Islet precursor cell (in vitro differentiated cells): ENCODE measurements around the gene COX6A2.

Experiments used
- DNase-seq: peaks from one replicate; pipeline ENCODE4 v3.0.0-alpha.2; 2018

Gene COX6A2

GRCh38 chr16:31428279-31428597 lies at the start of gene COX6A2:
COX6A2 (minus strand) TSS chr16:31428360; CDS start chr16:31428325, 35 bp downstream.
- no peak for DNase-seq

GRCh38 chr16:31477220-31478216 lies 49.4 kb upstream of the COX6A2 start:
- DNase-seq = peak; percentile 90

DNA sequence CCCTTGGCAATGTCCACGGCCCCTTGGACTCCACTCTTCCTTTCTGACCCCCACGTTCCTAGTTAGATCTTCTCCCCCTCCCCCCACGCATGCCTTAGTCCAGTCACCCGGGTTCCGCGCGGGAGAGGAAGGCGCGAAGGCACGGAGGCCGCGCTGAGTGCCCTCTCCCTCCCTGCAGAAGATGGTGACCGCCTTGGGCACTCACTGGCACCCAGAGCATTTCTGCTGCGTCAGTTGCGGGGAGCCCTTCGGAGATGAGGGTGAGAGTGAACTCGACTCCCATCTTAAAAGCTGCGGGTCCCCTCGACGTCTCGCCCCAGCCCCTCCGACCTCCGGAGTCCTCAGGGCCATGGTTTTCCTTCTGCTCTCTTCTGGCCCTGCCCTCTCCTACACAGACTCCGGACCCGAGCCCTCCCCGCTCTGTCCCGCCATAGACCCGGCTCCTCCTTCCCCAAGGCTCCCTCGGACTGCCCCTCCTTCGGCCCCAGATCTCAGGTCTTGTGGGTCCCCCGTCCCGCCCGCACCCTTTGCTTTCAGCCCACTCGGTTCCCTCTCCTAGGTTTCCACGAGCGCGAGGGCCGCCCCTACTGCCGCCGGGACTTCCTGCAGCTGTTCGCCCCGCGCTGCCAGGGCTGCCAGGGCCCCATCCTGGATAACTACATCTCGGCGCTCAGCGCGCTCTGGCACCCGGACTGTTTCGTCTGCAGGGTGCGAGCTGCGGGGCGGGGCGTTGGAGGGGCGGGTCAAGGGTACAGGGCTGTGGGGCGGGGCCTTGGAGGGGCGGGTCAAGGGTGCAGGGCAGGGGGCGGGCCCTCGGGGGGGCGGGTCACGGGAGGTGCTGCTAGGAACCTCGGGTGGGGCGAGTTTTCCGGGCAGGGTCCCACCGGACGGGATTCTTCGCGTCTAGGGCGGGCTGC lies 48.4 kb upstream of the COX6A2 start:
- DNase-seq = peak; percentile 87

- no peak for DNase-seq
Observed at GRCh38 chr16:31475946-31476302, 47.8 kb upstream of the COX6A2 start.

DNA sequence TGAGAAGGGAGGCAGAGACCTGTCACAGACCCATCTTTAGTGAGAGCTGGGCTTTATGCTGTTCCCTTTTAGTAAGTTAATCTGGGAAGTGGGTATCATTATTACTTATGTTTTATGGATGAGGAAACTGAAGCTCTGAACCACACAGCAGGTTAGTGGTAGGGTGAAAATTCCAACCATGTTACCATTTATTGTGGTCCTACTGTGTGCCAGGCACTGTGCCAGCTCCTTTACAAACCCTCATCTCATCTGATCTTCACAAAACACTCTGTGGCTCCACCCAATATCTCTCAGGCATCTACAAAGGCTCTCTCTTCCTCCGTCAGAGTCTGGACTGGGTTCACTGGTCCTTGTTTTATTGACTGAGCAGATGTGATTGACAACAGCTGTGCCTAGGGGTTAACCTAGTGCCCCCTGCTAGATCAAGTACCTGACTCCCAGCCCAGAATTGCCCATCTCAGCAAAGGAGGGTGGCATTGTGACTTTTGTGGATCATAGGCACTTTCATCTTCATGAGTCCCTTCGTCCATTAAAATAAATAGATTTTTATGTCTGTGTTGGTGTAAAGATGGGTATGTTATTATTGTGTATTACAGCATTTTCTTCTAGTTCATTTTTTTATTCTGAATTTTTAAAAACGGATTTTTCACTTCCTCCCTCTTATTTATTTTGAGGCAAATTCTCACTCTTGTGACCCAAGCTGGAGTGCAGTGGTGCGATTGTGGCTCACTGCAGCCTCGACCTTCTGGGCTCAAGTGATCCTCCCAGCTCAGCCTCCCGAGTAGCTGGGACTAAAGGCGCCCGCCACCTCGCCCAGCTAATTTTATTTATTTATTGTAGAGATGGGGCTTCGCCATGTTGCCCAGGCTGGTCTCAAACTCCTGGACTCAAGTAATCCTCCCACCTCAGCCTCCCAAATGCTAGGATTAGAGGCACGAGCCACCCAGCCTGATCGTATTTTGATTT lies 46.9 kb upstream of the COX6A2 start:
- no peak for DNase-seq

- DNase-seq = no peak
Observed at GRCh38 chr16:31474173-31474714, 46.1 kb upstream of the COX6A2 start.

GRCh38 chr16:31473264-31473984 lies 45.3 kb upstream of the COX6A2 start:
- DNase-seq = no peak

- DNase-seq = peak; percentile 83
Observed at GRCh38 chr16:31472709-31473203, 44.6 kb upstream of the COX6A2 start.

DNA sequence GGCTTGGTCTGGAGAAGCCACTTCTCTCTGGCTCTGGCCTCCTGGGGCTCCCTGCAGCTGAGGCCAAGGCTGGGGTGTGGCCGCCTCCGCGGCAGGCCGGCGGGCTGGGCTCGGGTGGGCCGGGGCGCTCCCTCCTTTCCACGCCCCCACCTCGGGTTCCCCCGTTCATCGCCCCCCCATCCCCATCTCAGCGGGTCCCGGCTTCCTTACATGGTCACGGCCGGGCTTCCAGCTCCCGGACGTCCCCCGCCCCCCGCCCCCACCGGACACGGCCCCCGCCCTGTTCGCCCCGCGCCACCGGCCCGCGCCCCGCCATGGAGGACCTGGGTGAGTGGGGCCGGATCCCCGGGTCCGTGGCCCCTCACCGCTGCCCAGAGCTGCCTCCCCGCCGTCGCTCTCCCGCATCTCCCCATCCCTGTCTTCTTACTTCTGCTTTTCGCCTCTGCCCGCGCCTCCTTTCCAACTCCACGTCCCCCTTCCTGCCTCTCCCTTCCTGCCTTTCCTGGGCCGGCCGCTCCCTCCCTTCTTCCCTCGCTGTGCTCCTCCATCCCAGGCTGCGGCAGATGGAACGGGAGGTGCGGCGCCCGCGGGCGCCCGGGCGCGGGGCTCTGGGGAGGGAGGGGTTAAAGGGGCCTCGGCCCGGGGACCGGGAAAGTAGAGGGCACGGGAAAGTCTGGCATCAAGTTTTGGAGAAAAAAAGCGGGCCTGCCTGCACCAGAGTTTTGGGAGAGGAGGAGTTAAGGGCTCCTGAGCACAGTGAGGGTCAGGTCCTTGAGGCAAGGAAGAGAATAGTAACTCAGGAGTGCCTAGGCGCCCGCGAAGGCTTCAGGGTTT lies 43.9 kb upstream of the COX6A2 start, which contains the start of gene TGFB1I1:
Gene TGFB1I1, plus strand, starts transcription at position 278 of the 834 bp plus-strand sequence. Its CDS starts 37 bp downstream, at position 315.
- peak; percentile 74 for DNase-seq

- DNase-seq = no peak
Observed at GRCh38 chr16:31471241-31471874, 43.2 kb upstream of the COX6A2 start.

- no peak for DNase-seq
Observed at GRCh38 chr16:31470615-31471014, 42.5 kb upstream of the COX6A2 start.

DNA sequence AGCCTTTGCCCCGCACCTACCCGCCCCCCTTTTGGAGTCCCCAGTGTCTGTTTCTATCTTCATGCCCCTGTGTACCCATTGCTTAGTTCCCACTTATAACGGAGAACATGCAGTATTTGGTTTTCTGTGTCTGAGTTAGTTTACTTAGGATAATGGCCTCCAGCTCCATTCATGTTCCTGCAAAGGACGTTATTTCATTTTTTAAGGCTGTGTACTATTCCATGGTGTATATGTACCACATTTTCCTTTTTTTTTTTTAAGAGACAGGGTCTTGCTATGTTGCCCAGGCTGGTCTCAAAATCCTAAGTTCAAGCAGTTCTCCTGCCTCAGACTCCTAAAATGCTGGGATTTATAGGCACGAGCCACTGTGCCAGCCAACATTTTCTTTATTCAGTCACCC lies 39.7 kb upstream of the COX6A2 start:
- DNase-seq = no peak

DNA sequence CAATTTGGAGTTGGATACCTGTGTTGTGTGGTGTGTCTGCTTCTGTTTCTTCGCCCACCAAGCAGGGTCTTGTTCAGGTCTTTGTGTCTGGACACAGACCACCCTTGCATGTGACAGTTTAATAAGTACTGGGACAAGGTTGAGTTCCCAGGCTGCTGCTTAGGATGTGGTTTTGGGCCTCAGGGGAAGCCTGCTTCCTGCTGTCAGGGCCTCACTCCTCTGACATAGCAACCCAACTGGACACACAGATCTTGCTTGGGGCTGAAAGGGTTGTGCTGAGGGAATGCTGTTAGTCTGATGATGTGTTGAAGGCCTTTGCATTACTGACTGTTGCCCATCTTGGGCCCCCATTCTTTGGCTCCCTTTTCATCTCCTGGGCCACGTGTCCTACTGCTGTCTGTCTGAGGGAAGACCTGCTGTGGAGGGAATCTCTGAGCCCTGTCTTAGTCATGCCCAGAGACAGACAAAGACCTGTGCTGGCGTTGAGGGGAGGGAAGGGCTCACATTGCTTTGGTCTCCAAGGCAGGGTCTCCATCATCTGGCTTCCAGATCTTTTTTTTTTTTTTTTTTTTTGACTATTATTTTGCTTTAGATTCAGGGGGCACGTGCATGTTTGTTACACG lies 39.1 kb upstream of the COX6A2 start:
- no peak for DNase-seq

GRCh38 chr16:31466381-31466841 lies 38.3 kb upstream of the COX6A2 start:
- DNase-seq = no peak

DNA sequence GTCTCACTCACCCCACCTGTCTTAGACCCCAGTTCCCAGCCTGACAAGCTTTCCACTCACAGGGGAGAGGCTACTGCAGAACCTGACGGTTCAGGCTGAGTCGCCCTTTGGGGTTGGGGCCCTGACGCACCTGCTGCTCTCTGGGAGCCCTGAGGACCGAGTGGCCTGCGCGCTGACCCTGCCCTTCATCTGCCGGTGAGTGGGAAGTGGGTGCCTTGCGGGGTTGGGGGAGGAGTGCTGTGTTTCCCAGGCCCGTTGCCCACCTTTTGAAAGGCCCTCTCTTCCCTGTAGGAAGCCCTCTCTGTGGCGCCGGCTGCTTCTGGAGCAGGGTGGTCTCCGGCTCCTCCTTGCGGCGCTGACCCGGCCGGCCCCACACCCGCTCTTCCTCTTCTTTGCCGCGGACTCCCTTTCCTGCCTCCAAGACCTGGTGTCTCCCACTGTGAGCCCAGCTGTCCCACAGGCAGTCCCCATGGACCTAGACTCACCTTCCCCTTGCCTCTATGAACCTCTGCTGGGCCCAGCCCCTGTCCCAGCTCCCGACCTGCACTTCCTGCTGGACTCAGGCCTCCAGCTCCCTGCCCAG lies 37.7 kb upstream of the COX6A2 start:
- no peak for DNase-seq

- DNase-seq = no peak
Observed at GRCh38 chr16:31464781-31465260, 36.7 kb upstream of the COX6A2 start.

DNA sequence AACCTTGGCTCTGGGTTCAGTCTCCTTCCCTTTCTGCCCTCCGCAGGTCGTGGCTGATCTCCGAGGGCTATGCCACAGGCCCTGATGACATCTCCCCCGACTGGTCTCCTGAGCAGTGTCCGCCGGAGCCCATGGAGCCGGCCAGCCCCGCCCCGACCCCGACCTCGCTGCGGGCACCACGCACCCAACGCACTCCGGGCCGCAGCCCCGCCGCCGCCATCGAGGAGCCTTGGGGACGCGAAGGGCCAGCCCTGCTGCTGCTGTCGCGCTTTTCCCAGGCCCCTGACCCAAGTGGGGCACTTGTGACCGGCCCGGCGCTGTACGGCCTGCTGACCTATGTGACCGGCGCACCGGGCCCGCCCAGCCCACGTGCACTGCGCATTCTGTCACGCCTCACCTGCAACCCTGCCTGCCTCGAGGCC lies 36.2 kb upstream of the COX6A2 start:
- no peak for DNase-seq
